HL-60/S4 treated with retinoic acid at 250 ng/mL for 4 days and 3 days (cell line): ENCODE data around the gene NAGLU.

Source experiments
- in situ Hi-C: fragments of 300-500 bp; cut with MboI; formaldehyde crosslinking; loops from 2 replicates; pipeline ENCODE4 v1.7.0; 2022; ENCODE audit warnings: low sequenced_read_pairs

Gene NAGLU

GRCh38 chr17:42536048-42536371 lies at the start of gene NAGLU:
TSS of gene NAGLU (plus strand) at chr17:42536241. CDS start at chr17:42536273, 32 bp downstream.
- in situ Hi-C loops, result no loop called here

GRCh38 chr17:42488032-42488431 lies 48.0 kb upstream of the NAGLU start:
- in situ Hi-C loops, result no loop called here

- in situ Hi-C loops, result no loop called here
These were observed 42.7 kb upstream of the NAGLU start for GRCh38 chr17:42493319-42493718.

DNA sequence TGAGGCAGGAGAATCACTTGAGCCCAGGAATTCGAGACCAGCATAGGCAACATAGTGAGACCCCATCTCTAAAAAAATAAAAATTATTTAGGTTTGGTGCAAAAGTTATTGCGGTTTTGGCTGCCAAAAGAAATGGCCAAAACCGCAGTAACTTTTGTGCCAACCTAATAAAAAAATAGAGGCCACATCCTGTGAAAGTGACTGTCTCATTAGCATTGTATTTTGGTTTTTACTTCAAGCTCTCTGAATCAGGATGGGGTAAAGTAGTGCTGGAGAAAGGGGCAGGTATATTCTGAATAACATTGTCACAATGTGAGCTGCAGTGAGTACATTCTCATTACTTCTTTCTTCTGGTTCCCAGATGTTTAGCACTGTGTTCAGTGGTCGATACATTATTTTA lies 41.4 kb upstream of the NAGLU start:
- in situ Hi-C loops, result no loop called here

GRCh38 chr17:42498828-42499227 lies 37.2 kb upstream of the NAGLU start:
- in situ Hi-C loops, result no loop called here

- in situ Hi-C loops, result no loop called here
These were observed 34.0 kb upstream of the NAGLU start for GRCh38 chr17:42502091-42502490.

- in situ Hi-C loops, result no loop called here
These were observed 33.1 kb upstream of the NAGLU start for GRCh38 chr17:42502926-42503325.

DNA sequence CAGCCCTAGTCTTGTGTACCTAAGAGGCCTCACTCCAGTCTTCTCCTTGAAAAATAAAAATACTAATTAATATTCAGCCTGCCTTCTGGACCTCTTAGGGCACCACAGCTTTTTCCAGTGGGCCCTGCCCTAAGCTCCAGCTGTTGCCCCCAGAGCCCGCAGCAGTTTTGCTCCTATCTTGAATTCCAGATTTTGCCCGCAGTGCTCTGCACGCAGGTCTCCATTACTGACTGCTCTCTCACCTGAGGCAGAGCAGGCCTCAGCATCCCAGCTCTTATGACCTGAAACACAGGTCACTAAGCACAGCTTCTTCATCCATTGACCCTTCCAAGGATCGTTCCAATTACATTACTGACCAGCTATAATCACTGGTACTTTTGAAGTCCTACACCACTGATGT lies 28.4 kb upstream of the NAGLU start:
- in situ Hi-C loops, result no loop called here

- in situ Hi-C loops, result no loop called here
These were observed 27.4 kb upstream of the NAGLU start for GRCh38 chr17:42508426-42509165.

GRCh38 chr17:42509409-42509808 lies 26.6 kb upstream of the NAGLU start:
- in situ Hi-C loops, result no loop called here

DNA sequence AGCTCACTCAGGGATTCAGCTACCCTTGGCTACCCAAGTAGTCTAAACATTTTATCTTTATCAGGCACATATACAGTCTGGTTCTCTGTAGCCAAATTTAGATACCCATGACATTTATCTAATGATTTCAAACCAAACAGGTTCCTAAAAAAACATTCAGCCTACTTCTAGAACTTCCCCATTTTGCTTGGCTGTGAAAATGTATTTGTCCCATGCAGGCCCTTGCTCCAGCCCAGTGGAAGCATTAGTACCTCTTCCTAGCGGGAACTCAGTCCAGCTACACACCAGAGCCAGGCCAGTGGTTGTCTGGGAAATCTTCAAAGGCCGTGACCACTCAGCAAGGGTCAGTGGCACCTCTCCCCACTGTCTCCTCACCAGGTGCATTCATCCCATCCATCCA lies 26.2 kb upstream of the NAGLU start:
- in situ Hi-C loops, result no loop called here

DNA sequence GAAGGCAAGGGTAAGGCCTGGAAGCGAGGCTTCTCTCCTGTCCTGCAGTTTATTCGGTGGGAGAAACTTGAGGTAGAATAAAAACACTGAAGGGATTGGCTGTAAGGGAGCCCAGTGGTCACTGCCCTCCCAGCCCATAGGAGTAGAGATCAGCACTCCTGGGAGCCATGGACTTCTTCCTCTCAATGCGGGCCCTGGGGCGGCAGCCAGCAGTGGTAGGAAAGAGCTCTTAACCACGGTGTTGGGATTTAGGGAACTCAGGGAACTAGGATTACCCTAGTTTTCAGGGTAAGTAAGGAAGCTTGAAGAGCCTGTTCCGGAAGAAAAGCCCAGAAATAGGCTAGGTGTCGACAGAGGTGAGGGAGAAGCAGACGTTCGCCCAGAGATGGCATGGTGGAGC lies 23.8 kb upstream of the NAGLU start:
- in situ Hi-C loops, result no loop called here

GRCh38 chr17:42512733-42513251 lies 23.2 kb upstream of the NAGLU start:
- in situ Hi-C loops, result no loop called here

- in situ Hi-C loops, result no loop called here
These were observed 22.4 kb upstream of the NAGLU start for GRCh38 chr17:42513686-42514085.

DNA sequence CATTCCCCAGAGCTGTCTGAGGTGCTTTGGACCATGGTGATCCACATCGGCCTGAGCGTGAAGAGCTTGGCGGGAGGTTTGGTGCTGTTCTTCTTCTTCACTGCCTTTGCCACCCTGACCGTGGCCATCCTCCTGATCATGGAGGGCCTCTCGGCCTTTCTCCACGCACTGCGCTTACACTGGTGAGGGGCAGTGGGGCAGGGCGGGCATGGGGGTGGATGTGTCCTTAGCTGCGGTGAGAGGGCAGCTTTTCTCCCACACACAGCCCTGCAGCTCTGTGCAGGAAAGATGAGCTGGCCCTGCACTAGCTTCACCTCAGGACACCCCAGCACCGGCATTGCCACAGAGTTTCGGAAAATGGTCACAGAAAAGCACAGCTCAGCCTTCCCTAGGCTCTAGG lies 21.8 kb upstream of the NAGLU start:
- in situ Hi-C loops, result no loop called here

DNA sequence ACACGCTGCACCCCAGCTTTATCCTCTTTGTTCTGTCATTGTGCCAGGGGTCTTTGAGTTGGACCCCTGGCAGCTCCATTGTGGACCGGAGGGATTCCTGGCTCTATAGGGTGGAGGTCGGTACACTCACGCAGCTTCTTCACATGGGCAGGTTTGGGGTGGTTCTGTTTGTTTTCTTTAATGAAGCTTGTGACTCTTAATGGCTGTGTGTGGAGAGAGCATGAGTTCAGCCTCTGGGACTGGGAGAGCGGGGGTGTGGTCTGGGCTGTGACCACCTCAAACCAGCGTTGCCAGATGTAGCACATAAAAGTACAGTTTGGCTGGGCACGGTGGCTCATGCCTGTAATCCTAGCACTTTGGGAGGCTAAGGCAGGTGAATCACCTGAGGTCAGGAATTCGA lies 21.2 kb upstream of the NAGLU start:
- in situ Hi-C loops, result no loop called here

GRCh38 chr17:42517516-42517915 lies 18.5 kb upstream of the NAGLU start:
- in situ Hi-C loops, result no loop called here

- in situ Hi-C loops, result no loop called here
These were observed 17.8 kb upstream of the NAGLU start for GRCh38 chr17:42518046-42518754.

DNA sequence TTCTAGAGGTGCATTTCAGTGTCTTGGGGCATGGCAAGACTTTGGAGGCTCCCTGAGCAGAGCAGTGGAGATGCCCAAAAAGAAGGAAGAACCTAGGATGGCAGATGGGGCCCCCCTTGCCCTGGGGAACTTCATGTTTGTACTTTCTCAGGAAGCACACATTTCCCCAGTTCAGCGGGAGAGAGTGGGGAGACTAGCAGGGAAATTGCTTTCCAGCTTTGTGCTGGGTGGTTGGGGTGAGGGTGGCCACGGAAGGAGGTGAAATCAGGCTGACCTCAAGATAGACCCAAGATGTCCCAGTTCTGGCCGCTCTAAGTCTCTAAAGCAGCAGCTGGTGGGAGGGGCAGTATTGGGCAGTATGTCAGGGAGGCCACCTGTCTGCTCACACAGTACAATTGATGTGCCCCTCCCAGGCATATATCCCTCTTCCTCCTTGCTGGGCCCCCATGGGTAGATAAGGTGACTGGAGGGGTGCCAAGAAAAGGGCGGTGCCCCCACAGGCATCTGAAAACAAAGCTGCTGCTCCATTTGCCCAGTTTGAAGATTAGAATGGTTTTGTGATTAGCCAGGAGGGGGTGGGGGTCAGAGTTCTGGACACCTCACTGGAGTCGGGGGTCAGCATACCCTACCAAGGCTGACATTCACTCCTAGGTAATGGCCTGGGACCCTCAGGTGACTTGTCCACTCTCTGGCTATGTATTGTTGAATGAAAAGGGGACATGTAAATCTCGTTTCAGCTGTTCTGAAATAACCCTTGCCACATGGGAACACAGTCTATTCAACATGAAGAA lies 17.1 kb upstream of the NAGLU start:
- in situ Hi-C loops, result no loop called here

DNA sequence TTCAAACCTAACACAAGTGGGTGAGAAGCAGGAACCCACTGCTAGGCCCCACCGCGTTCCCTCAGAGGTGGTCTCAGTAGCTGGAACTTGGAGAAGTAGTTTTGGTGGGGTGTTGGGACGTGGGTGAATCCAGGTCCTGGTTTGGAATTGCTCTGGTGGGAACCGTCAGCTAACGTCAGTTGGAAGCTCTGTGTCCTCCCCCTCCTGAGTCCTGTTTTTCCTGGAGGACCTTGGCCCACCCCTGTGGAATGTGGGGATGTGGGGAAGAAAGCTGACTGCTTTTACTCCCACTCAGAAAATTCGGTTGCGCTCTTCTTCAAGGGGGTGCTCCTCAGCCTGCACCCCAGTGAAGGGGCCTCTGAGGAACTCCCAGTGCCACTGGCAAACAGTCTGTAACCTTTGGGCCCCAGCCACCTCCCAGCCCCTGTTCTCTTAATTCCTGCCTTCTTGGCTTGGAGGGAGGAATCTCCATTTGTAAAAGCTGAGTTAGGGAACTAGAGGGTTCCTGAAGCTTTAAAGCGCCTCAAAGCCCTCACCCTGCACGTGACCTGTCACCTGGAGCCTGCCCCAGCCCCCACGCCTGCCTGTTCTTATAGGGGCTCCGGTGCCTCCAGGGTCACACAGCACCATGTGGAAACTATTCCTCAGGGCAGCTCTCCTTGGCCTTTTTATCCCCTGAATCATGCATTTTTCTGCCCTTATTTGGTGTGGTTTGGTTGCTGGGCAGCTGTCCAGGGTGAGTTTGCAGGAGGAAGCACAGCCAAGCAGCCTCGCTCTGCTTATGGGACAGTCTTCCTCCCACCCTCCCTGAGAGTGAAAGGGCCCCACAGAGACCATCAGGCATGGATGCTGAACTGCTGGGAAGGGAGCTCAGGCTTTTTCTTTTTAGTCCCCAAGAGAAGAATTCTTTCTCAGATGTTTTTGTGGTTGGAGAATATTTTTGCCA lies 16.2 kb upstream of the NAGLU start:
- in situ Hi-C loops, result loop anchor here (10.0 kb wide), 1 partner anchor 195 kb away; no protein-coding TSS in a partner anchor
